Ectodermal cell (in vitro differentiated cells): ENCODE results near the gene PLEKHA4.
A peak's percentile ranks its signal among the peaks of the same experiment; 100 is the strongest.
"Not testable (repeated sequence)": the region's sequence is repeated elsewhere in the genome, so short reads cannot be mapped to it uniquely, and the experiment has no call there.

ENCODE experiments used
- H3K27ac ChIP-seq: 2 replicates; pipeline ENCODE4 v1.7.0; 2013; ENCODE audit warnings: mild to moderate bottlenecking, low read depth, low read length; ENCODE audit not compliant: insufficient read depth, poor library complexity, severe bottlenecking
- H3K27me3 ChIP-seq: 2 replicates; pipeline ENCODE4 v1.7.0; 2013; ENCODE audit warnings: mild to moderate bottlenecking, low read length; ENCODE audit not compliant: insufficient read depth, control insufficient read depth, poor library complexity, severe bottlenecking
- H3K36me3 ChIP-seq: one replicate; pipeline ENCODE4 v1.7.0; 2013; ENCODE audit warnings: low read length; ENCODE audit not compliant: control insufficient read depth, insufficient read depth
- H3K4me1 ChIP-seq: one replicate; pipeline ENCODE4 v1.7.0; 2013; ENCODE audit warnings: low read length; ENCODE audit not compliant: control insufficient read depth, insufficient read depth
- H3K4me3 ChIP-seq: 2 replicates; pipeline ENCODE4 v1.7.0; 2013; ENCODE audit warnings: low read depth, low read length, control low read depth; ENCODE audit not compliant: insufficient read depth
- H3K9me3 ChIP-seq: 2 replicates; pipeline ENCODE4 v1.7.0; 2013; ENCODE audit warnings: mild to moderate bottlenecking, low read length, moderate library complexity; ENCODE audit not compliant: control insufficient read depth
- WGBS, 2 experiments: methylation state at CpG; one replicate each; pipeline ENCODE4 v1.1.7; 2013; ENCODE audit warnings: missing lambda C conversion rate in 2 of 2; 5-methylcytosine and 5-hydroxymethylcytosine counted together

The PLEKHA4 gene

GRCh38 chr19:48889496-48889895, 21.1 kb upstream of the PLEKHA4 start:
- not testable (repeated sequence) for H3K4me3 ChIP-seq, H3K4me1 ChIP-seq, H3K27ac ChIP-seq, H3K27me3 ChIP-seq, H3K36me3 ChIP-seq, H3K9me3 ChIP-seq
- WGBS, 2 experiments = 100% methylated on average over 1 to 2 of the region's 3 CpGs

- Histone ChIP-seq H3K27ac (no peak overlapping the region), H3K4me1 (no peaks in the 10 kb centered on the region), H3K27me3 (no peaks in the 10 kb centered on the region), H3K9me3 (no peaks in the 10 kb centered on the region), H3K4me3 (no peak overlapping the region), H3K36me3 (no peaks in the 10 kb centered on the region)
- WGBS, 2 experiments = 91 to 92% methylated on average over 21 of the region's 21 CpGs
Observed at GRCh38 chr19:48887861-48888612, 19.6 kb upstream of the PLEKHA4 start.

DNA sequence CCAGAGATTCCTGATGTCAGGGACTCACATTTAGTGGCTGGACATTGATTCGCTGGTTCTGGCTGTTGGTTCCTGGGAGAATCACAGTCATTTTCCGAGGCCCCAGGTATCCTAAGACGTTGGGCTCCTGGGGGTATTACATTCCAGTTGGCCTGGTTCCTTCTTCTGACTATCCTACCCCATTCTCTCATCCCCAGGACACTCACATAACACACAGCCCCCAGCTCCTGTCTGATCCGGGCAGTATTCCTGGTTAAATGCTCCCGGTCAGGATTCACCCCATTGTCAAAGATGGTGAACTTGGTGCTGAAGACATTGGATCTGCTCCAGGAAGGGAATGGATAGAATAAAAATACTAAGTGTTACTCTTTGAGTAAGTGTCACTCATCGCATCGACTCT, 15.3 kb upstream of the PLEKHA4 start:
- no peak overlapping the region for H3K27ac ChIP-seq
- WGBS, 2 experiments = 92 to 95% methylated on average over 7 of the region's 7 CpGs
- peaks cover 4% of the 10 kb centered on the region for H3K4me1 ChIP-seq
- no peaks in the 10 kb centered on the region for H3K9me3 ChIP-seq
- H3K36me3 ChIP-seq = no peaks in the 10 kb centered on the region
- no peak overlapping the region for H3K4me3 ChIP-seq
- H3K27me3 ChIP-seq = no peaks in the 10 kb centered on the region

DNA sequence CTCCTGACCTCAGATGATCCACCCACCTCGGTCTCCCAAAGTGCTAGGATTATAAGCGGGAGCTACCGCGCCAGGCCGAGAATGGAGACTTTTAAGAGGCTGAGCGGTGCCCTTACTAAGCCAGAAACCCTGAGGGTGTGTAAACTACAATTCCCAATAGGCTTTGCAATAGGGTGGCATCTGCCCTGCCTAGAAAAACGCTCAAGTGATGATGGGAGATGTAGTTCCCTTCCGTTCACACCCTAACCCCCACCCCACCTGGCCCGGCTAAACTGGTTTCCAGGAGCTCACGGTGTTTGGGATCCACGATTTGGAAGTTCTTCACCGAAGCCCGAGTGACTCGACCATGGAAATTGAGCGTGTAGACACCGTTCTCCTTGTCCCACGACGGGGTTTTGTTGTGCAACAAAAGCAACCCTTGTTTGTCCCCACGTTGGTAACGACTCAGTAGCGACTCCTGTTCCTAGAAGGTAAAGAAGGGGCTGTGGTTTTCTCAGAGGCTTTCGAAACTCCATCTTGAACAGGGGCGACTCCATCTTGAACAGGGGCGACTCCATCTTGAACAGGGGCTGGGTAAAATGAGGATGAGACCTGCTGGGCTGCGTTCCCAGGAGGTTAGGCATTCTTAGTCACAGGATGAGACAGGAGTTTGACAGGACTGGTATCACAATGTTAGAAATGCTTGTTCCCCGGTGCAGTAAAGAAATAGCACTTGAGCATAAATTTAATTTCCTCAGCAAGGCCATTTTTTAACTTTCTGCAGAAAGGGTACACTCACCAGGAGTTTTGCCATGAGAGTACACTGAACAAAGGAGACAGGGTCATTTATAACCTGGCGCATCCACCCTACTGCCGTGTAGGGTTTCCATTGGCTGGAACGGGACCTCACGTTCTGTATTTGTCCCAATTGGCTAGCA, 13.6 kb upstream of the PLEKHA4 start:
- no peak overlapping the region for H3K4me3 ChIP-seq
- no peaks in the 10 kb centered on the region for H3K9me3 ChIP-seq
- H3K27me3 ChIP-seq = no peaks in the 10 kb centered on the region
- H3K4me1 ChIP-seq = peaks cover 4% of the 10 kb centered on the region
- no peak overlapping the region for H3K27ac ChIP-seq
- H3K36me3 ChIP-seq = no peaks in the 10 kb centered on the region
- 88 to 89% methylated on average over 30 of the region's 30 CpGs for whole genome bisulfite sequencing, 2 experiments

DNA sequence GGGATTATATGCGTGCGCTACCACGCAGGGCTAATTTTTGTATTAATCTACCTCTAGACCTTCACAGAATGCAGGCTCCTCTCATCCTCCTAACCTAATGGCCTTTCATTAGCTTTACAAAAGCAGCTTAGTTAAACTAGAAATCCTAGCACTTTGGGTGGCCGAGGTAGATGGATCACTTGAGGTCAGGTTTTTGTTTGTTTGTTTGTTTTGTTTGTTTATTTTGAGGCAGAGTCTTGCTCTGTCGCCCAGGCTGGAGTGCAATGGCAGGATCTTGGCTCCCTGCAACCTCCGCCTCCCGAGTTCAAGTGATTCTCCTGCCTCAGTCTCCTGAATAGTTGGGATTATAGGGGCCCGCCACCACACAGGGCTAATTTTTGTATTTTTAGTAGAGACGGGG, 11.3 kb upstream of the PLEKHA4 start:
- WGBS, 2 experiments = 75 to 78% methylated on average over 9 of the region's 9 CpGs
- H3K36me3 ChIP-seq, H3K4me3 ChIP-seq, H3K4me1 ChIP-seq, H3K9me3 ChIP-seq, H3K27me3 ChIP-seq: not testable (repeated sequence)
- peak overlapping the region; percentile 33 for H3K27ac ChIP-seq

DNA sequence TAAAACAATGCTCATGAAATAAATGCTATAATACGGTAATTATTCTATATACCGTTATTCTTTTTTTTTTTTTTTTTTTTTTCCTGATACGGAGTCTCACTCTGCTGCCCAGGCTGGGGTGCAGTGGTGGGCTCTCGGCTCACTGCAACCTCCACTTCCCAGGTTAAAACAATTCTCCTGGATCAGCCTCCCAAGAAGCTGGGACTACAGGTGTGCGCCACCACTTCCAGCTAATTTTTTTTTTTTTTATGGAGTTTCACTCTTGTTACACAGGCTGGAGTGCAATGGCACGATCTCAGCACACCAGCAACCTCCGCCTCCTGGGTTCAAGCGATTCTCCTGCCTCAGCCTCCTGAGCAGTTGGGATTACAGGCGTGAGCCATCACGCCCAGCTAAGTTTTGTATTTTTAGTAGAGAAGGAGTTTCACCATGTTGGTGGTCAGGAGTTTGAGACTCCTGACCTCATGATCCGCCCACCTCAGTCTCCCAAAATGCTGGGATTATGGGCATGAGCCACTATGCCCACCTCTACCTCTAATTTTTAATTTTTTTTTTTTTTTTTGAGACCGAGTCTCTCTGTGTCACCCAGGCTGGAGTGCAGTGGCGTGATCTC, 10.7 kb upstream of the PLEKHA4 start:
- Histone ChIP-seq H3K27me3 (no peaks in the 10 kb centered on the region), H3K4me1 (peaks cover 14% of the 10 kb centered on the region), H3K9me3 (no peaks in the 10 kb centered on the region), H3K27ac (no peak overlapping the region), H3K4me3 (no peak overlapping the region), H3K36me3 (peaks cover 15% of the 10 kb centered on the region)
- WGBS, 2 experiments = 89 to 91% methylated on average over 13 of the region's 13 CpGs

DNA sequence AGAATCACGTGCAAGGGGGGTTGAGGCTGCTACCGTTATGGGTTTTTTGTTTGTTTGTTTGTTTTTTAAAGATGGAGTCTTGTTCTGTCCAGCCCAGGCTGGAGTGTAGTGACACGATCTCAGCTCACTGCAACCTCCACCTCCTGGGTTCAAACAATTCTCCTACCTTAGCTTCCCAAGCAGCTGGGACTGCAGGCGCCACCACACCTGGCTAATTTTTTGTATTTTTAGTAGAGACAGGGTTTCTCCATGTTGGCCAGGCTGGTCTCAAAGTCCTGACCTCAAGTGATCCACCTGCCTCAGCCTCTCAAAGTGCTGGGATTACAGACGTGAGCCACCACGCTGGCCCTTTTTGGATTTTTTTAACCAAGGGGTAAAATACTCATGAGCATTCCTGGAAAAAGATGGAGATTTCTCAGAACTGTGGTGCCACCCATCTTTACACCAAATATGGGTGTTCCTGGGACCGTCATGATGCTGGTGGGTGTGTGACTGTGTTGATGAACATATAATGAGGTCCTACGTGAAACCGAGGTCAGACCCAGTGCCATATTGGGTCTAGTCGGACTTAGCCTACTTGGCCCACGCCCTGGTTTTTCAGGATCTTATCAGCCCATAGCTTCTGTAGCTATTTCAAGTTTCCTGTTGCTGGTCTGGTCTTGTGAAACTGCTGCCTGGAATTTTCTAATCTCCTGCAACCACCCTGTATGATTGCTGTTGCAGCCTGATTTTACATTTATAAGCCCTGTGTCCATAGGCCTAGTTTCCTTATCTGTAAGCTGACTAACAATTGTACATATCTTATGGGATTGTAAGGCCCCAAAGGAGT, 10.0 kb upstream of the PLEKHA4 start:
- Histone ChIP-seq H3K4me1 (peaks cover 21% of the 10 kb centered on the region), H3K9me3 (no peaks in the 10 kb centered on the region), H3K4me3 (no peak overlapping the region), H3K27ac (no peak overlapping the region), H3K27me3 (no peaks in the 10 kb centered on the region), H3K36me3 (peaks cover 20% of the 10 kb centered on the region)
- 92 to 95% methylated on average over 11 of the region's 11 CpGs for WGBS, 2 experiments

- H3K9me3 ChIP-seq = no peaks in the 10 kb centered on the region
- peaks cover 24% of the 10 kb centered on the region for H3K4me1 ChIP-seq
- H3K27me3 ChIP-seq = no peaks in the 10 kb centered on the region
- peaks cover 20% of the 10 kb centered on the region for H3K36me3 ChIP-seq
- no peak overlapping the region for H3K27ac ChIP-seq
- WGBS, 2 experiments = 96 to 97% methylated on average over 6 of the region's 6 CpGs
- H3K4me3 ChIP-seq = no peak overlapping the region
Observed at GRCh38 chr19:48877855-48878195, 9.4 kb upstream of the PLEKHA4 start.

- WGBS, 2 experiments = 96 to 97% methylated on average over 30 of the region's 30 CpGs
- H3K9me3 ChIP-seq, H3K27ac ChIP-seq, H3K27me3 ChIP-seq, H3K4me3 ChIP-seq: not testable (repeated sequence)
- Histone ChIP-seq H3K4me1 (peaks cover 24% of the 10 kb centered on the region), H3K36me3 (peaks cover 20% of the 10 kb centered on the region)
Observed at GRCh38 chr19:48876043-48876981, 7.9 kb upstream of the PLEKHA4 start.
